A673 (cell line): ENCODE data around the gene SRRD. TPM values are rescaled to one million over a fixed set of nuclear protein-coding genes. Genes with fewer than 3 reads are reported as not detected.

Experiments
- BruUV-seq: library from RNA; stranded (reverse); fragments of 400-500 nt; replicated peaks from 2 replicates; lab custom pipeline; 2021; lab: Mats Ljungman, UMichigan
- CTCF ChIA-PET: fragments of 300-600 bp; sonication (Branson Sonifier 250); formaldehyde crosslinking; loops from one replicate; lab custom pipeline; 2022; ENCODE audit warnings: antibody characterized with exemption; lab: Charles Lee
- POLR2A ChIA-PET: fragments of 300-600 bp; sonication (Branson Sonifier 250); formaldehyde crosslinking; loops from one replicate; lab custom pipeline; 2022; ENCODE audit warnings: antibody characterized with exemption; ENCODE audit not compliant: low non-redundant PET; lab: Charles Lee
- DNase-seq: peaks from one replicate; pipeline ENCODE4 v3.0.0-alpha.2; 2015; ENCODE audit warnings: low spot score
- H3K27ac ChIP-seq: fragments of 200-600 bp; sonication (generic); 2 replicates; pipeline ENCODE4 v1.5.1; 2016; ENCODE audit warnings: mixed run types, low read depth, mild to moderate bottlenecking, mixed read lengths, antibody characterized with exemption, low read length; ENCODE audit not compliant: poor library complexity, severe bottlenecking
- H3K27me3 ChIP-seq: fragments of 200-600 bp; sonication (generic); replicated peaks from 2 replicates; pipeline ENCODE4 v1.6.1; 2017; ENCODE audit warnings: mixed run types, low read depth, mild to moderate bottlenecking, mixed read lengths, antibody characterized with exemption, low read length; ENCODE audit not compliant: insufficient read depth, poor library complexity
- H3K36me3 ChIP-seq: fragments of 200-600 bp; sonication (generic); 2 replicates; pipeline ENCODE4 v1.6.1; 2016; ENCODE audit warnings: mixed run types, mild to moderate bottlenecking, mixed read lengths, antibody characterized with exemption, low read length; ENCODE audit not compliant: insufficient read depth, poor library complexity, severe bottlenecking
- H3K4me1 ChIP-seq: fragments of 200-600 bp; sonication (generic); 2 replicates; pipeline ENCODE4 v1.6.1; 2017; ENCODE audit warnings: mixed run types, mild to moderate bottlenecking, mixed read lengths, antibody characterized with exemption, low read length; ENCODE audit not compliant: insufficient read depth, poor library complexity, severe bottlenecking
- H3K4me3 ChIP-seq: fragments of 200-600 bp; sonication (generic); 2 replicates; pipeline ENCODE4 v1.5.1; 2016; ENCODE audit warnings: low read depth, mixed run types, mild to moderate bottlenecking, mixed read lengths, low read length; ENCODE audit not compliant: poor library complexity, severe bottlenecking
- H3K9me3 ChIP-seq: fragments of 200-600 bp; sonication (generic); 2 replicates; pipeline ENCODE4 v1.6.1; 2016; ENCODE audit warnings: mixed run types, low read depth, mild to moderate bottlenecking, mixed read lengths, antibody characterized with exemption, low read length; ENCODE audit not compliant: poor library complexity, severe bottlenecking
- EZH2 ChIP-seq: fragments of 200-600 bp; sonication (generic); IDR thresholded peaks from 2 replicates; pipeline ENCODE4 v1.6.1; 2017; ENCODE audit warnings: borderline replicate concordance, low read depth, mild to moderate bottlenecking, mixed read lengths, antibody characterized with exemption, low read length; ENCODE audit not compliant: poor library complexity, severe bottlenecking
- intact Hi-C: fragments of 100-400 bp; cut with micrococcal nuclease; formaldehyde crosslinking; loops from one replicate; pipeline ENCODE4 v1.10.0; 2022; ENCODE audit not compliant: unreplicated experiment
- total RNA-seq: library from RNA; stranded (reverse); gene quantifications from 2 replicates; pipeline ENCODE4 v1.2.3, GENCODE V29; 2021
- TF ChIP-seq, protein P1 (sequence below): fragments of 300-800, 200-600 bp; sonication (generic); conservative IDR thresholded peaks from 2 replicates; pipeline ENCODE4 v1.5.1; 2017; ENCODE audit warnings: low read depth, mild to moderate bottlenecking, antibody characterized with exemption, low read length, moderate library complexity, mixed read lengths

The SRRD gene
- total RNA-seq, 1 experiment from 2014 or later = 28.8 TPM

DNA sequence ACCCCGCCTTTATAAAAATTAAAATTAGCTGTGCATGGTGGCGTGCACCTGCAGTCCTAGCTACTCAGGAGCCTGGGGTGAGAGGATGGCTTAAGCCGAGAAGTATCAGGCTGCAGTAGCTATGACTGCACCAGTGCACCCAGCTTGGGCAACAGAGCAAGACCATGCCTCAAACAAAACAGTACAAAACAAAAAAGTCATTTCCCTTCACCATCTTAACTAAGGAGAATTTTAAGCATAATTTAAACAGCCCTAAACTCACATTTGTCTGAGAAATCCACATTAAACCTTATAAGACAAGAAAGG is 51.9 kb downstream of the SRRD start:
- POLR2A ChIA-PET = no interaction called here
- CTCF ChIA-PET = no interaction called here
- no peak overlapping the region for H3K27ac ChIP-seq
- no peaks in the 10 kb centered on the region for H3K9me3 ChIP-seq
- H3K27me3 ChIP-seq = no peaks in the 10 kb centered on the region
- no peaks in the 10 kb centered on the region for H3K36me3 ChIP-seq
- no TSS peak for BruUV-seq
- TF ChIP-seq, protein P1, sequence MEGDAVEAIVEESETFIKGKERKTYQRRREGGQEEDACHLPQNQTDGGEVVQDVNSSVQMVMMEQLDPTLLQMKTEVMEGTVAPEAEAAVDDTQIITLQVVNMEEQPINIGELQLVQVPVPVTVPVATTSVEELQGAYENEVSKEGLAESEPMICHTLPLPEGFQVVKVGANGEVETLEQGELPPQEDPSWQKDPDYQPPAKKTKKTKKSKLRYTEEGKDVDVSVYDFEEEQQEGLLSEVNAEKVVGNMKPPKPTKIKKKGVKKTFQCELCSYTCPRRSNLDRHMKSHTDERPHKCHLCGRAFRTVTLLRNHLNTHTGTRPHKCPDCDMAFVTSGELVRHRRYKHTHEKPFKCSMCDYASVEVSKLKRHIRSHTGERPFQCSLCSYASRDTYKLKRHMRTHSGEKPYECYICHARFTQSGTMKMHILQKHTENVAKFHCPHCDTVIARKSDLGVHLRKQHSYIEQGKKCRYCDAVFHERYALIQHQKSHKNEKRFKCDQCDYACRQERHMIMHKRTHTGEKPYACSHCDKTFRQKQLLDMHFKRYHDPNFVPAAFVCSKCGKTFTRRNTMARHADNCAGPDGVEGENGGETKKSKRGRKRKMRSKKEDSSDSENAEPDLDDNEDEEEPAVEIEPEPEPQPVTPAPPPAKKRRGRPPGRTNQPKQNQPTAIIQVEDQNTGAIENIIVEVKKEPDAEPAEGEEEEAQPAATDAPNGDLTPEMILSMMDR = no peak
- intact Hi-C loops = no loop called here
- H3K4me1 ChIP-seq = no peaks in the 10 kb centered on the region
- no peak for DNase-seq
- H3K4me3 ChIP-seq = no peak overlapping the region

DNA sequence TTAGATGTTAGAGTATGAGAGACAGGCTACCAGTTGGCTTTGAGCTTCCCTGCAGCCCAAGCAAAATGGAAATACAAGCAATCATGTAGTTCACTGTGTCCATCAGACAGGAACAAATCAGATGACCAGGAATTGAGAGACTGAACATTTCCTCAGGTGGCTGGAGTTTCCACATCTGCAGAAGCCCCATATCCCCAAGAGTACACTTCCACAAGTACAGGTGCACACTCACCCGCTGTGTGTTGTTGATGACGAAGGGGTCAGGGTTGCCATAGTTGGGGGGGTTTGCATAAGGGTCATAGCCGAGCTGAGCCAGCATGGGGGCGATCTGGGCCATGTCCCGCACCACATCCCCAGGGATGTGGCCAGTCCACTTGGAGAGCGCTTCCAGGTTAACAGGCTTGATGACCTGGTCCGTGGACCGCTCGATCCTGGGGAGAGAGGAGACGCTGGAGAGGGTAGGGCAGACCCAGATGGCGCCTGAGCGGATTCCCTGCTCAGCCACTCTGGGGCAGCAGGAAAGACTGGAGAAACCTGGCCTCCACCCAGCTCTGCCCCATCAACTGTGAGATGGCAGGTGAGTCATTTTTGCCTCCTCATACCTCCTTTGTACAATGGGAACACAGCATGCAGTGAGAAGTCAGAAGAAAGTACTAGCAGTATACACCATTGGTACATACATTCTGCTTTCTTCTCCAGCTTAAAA is 52.5 kb downstream of the SRRD start:
- intact Hi-C loops = no loop called here
- Histone ChIP-seq H3K4me1 (no peaks in the 10 kb centered on the region), H3K27ac (no peak overlapping the region), H3K9me3 (no peaks in the 10 kb centered on the region), H3K27me3 (no peaks in the 10 kb centered on the region), H3K36me3 (no peaks in the 10 kb centered on the region), H3K4me3 (no peak overlapping the region)
- no peak for TF ChIP-seq EZH2
- TF ChIP-seq, protein P1 = no peak
- BruUV-seq = no TSS peak
- ChIA-PET POLR2A (no interaction called here), CTCF (interaction anchor here (0.6 kb wide), 1 partner anchor 24 kb away, joined by 3 read pairs; the partner anchor contains the start of gene TFIP11)
- no peak for DNase-seq

DNA sequence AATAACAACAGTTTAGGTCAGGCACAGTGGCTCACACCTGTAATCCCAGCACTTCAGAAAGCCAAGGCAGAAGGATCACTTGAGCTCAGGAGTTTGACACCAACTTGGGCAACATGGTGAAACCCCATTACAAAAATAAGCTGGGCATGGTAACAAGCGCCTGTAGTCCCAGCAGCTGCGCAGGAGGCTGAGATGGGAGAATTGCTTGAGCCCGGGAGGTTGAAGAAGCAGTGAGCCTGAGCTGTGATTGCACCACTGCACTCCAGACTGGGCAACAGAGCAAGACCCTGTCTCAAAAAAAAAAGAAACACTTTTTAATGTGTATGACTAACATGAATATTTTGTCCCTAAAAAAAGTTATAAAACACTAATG is 53.1 kb downstream of the SRRD start:
- Histone ChIP-seq H3K27ac (no peak overlapping the region), H3K27me3 (no peaks in the 10 kb centered on the region), H3K36me3 (no peaks in the 10 kb centered on the region), H3K4me3 (no peak overlapping the region), H3K4me1 (no peaks in the 10 kb centered on the region), H3K9me3 (no peaks in the 10 kb centered on the region)
- ChIA-PET POLR2A (no interaction called here), CTCF (no interaction called here)
- TF ChIP-seq, protein P1 = no peak
- no peak for TF ChIP-seq EZH2
- no peak for DNase-seq
- no TSS peak for BruUV-seq
- intact Hi-C loops = no loop called here
